Progenitor cell of endocrine pancreas (in vitro differentiated cells): Measurements from ENCODE around the gene KRTAP10-11. TPM values are rescaled to one million over a fixed set of nuclear protein-coding genes. Genes with fewer than 3 reads are reported as not detected.

Experiments used
- DNase-seq: peaks from one replicate; pipeline ENCODE4 v3.0.0; 2021; ENCODE audit warnings: low spot score; ENCODE audit not compliant: unreplicated experiment
- H3K27ac Mint-ChIP-seq: 2 replicates; pipeline ENCODE4 v1.8.0; 2021; ENCODE audit warnings: mild to moderate bottlenecking, moderate library complexity, mixed read lengths
- H3K27me3 Mint-ChIP-seq: 2 replicates; pipeline ENCODE4 v1.8.0; 2021; ENCODE audit warnings: mixed read lengths
- H3K36me3 Mint-ChIP-seq: 2 replicates; pipeline ENCODE4 v1.8.0; 2022; ENCODE audit warnings: mixed read lengths; ENCODE audit not compliant: insufficient read depth
- H3K4me1 Mint-ChIP-seq: 2 replicates; pipeline ENCODE4 v1.8.0; 2021; ENCODE audit warnings: low read depth, mixed read lengths
- H3K4me3 Mint-ChIP-seq: 2 replicates; pipeline ENCODE4 v1.8.0; 2021; ENCODE audit warnings: low read depth, mild to moderate bottlenecking, moderate library complexity, mixed read lengths
- H3K9me3 Mint-ChIP-seq: 2 replicates; pipeline ENCODE4 v1.8.0; 2021; ENCODE audit warnings: low read depth, mixed read lengths
- CTCF ChIP-seq: fragments of 200-600 bp; sonication (generic); IDR thresholded peaks from one replicate; pipeline ENCODE4 v1.5.0; 2021; ENCODE audit warnings: antibody characterized with exemption, mild to moderate bottlenecking; ENCODE audit not compliant: unreplicated experiment
- total RNA-seq: library from RNA; stranded (reverse); gene quantifications from 2 replicates; pipeline ENCODE4 v1.2.1, GENCODE V29; 2021

KRTAP10-11 gene
- total RNA-seq, 1 donor from 2014 or later, result not detected

DNA sequence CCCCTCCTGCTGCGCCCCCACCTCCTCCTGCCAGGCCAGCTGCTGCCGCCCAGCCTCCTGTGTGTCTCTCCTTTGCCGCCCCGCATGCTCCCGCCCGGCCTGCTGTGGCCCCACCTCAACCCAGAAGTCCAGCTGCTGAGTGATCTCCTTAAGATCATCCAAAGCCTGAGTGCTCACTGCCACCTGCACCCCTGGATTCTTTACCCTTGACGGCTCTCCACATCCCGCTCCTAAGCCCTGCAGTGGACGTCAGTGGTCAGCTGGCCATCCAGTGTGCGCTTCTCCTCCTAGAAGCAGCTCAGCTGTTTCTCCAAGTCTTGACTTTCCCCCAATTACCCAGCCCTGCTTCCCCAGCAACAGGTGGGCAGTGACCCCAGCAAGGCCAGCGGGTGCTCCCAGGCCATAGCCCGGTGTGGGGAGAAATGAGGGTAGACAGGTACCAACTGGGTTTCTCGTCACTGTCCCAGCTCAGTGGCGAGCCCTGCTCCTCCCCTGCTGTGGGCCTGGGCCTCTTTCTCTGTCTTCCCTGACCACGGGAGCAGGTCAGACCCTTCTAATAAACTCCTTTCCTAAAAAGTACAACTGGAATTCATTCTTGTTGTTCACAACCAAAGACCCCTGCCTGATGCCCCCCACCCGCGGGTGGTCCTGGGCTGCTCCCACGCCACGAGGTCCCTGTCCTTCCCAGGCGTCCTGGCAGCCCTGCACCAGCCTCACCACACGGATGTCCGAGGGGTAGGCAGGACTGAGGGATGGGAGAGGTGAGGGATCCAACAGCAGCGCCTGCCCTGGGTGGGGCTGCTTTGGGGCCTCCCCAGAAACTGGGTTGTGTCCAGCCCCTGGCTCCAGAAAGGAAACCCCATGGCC is 44.4 kb upstream of the KRTAP10-11 start:
- Mint-ChIP-seq H3K27me3 (peaks cover 6% of the 10 kb centered on the region), H3K27ac (no peak overlapping the region), H3K4me3 (no peak overlapping the region), H3K36me3 (no peaks in the 10 kb centered on the region), H3K9me3 (peaks cover 14% of the 10 kb centered on the region), H3K4me1 (no peaks in the 10 kb centered on the region)
- TF ChIP-seq CTCF, result no peak
- no peak for DNase-seq

DNA sequence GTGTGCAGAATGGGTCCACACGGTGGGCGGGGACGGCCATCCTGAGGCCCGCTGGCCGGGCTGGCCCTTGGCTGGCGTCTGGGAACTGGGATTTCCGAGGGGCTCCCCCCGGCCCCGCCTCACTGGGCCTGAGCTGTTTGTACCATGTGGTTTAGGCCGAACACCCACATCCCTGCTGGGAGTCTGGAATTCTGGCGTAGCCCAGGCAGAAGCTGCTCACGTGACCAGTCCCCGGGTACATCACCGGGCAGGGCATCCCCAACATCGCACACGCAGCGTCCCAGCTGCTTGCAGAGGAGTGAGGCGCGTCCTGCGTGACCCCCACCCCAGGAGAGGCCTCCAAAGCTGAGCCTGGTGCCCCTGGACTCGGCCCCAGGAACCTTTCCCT is 43.8 kb upstream of the KRTAP10-11 start:
- DNase-seq, result no peak
- Mint-ChIP-seq H3K27ac (no peak overlapping the region), H3K36me3 (no peaks in the 10 kb centered on the region), H3K4me1 (no peaks in the 10 kb centered on the region), H3K9me3 (peaks cover 14% of the 10 kb centered on the region), H3K4me3 (no peak overlapping the region), H3K27me3 (peaks cover 8% of the 10 kb centered on the region)
- no peak for TF ChIP-seq CTCF

- H3K27me3 Mint-ChIP-seq, result peaks cover 8% of the 10 kb centered on the region
- peaks cover 14% of the 10 kb centered on the region for H3K9me3 Mint-ChIP-seq
- H3K36me3 Mint-ChIP-seq, result no peaks in the 10 kb centered on the region
- H3K4me3 Mint-ChIP-seq, result no peak overlapping the region
- H3K4me1 Mint-ChIP-seq, result no peaks in the 10 kb centered on the region
- no peak for TF ChIP-seq CTCF
- DNase-seq, result no peak
- no peak overlapping the region for H3K27ac Mint-ChIP-seq
These were observed 42.9 kb upstream of the KRTAP10-11 start for GRCh38 chr21:44603109-44603875.

DNA sequence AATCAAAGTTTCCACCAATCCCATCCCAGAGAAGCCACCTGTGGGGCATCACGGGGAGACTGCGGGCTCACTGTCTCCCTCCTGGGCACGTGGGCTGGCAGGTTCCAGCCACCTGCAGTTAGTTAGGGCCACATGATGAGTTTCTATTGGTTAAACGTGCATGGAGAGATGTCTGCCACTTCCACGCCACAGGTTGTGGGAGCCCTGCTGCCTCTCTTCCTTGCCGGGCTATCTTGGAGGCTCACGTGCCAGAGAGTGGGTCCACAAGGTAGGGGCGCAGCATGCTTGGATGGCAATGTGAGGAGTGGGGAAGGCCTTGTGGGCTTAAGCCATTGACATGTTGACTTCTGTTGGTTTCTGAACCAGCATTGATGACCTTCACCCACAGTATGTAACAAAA is 42.3 kb upstream of the KRTAP10-11 start:
- Mint-ChIP-seq H3K9me3 (peaks cover 11% of the 10 kb centered on the region), H3K36me3 (no peaks in the 10 kb centered on the region), H3K4me3 (no peak overlapping the region), H3K4me1 (no peaks in the 10 kb centered on the region), H3K27me3 (peaks cover 8% of the 10 kb centered on the region), H3K27ac (no peak overlapping the region)
- no peak for DNase-seq
- TF ChIP-seq CTCF, result no peak

GRCh38 chr21:44606495-44606894 is 39.7 kb upstream of the KRTAP10-11 start:
- Mint-ChIP-seq H3K27me3 (peaks cover 10% of the 10 kb centered on the region), H3K36me3 (no peaks in the 10 kb centered on the region), H3K4me3 (no peak overlapping the region), H3K27ac (no peak overlapping the region), H3K9me3 (peaks cover 29% of the 10 kb centered on the region), H3K4me1 (no peaks in the 10 kb centered on the region)
- TF ChIP-seq CTCF, result no peak
- DNase-seq, result no peak
